HEK293 (cell line): ENCODE data around the gene SREBF1.

ENCODE experiments used
- KLF10 ChIP-seq: fragments of 450-650 bp; IDR thresholded peaks from 2 replicates; pipeline ENCODE4 v1.5.1; 2018; ENCODE audit warnings: missing biosample characterization, mild to moderate bottlenecking, missing genetic modification characterization
- MYNN ChIP-seq: fragments of 450-650 bp; formaldehyde crosslinking; IDR thresholded peaks from 2 replicates; pipeline ENCODE4 v1.5.1; 2016; ENCODE audit warnings: missing biosample characterization, missing genetic modification characterization, borderline replicate concordance
- OSR2 ChIP-seq: fragments of 450-650 bp; formaldehyde crosslinking; IDR thresholded peaks from 2 replicates; pipeline ENCODE4 v1.5.1; 2016; ENCODE audit warnings: missing biosample characterization, missing genetic modification characterization
- PRDM1 ChIP-seq: fragments of 450-650 bp; formaldehyde crosslinking; IDR thresholded peaks from 2 replicates; pipeline ENCODE4; 2016; ENCODE audit warnings: missing biosample characterization, missing genetic modification characterization
- SCRT2 ChIP-seq: fragments of 450-650 bp; formaldehyde crosslinking; IDR thresholded peaks from 2 replicates; pipeline ENCODE4 v1.5.1; 2016; ENCODE audit warnings: missing biosample characterization, missing genetic modification characterization
- ZFP37 ChIP-seq: fragments of 450-650 bp; formaldehyde crosslinking; IDR thresholded peaks from 2 replicates; pipeline ENCODE4 v1.5.1; 2016; ENCODE audit warnings: missing biosample characterization, missing genetic modification characterization
- ZNF211 ChIP-seq: fragments of 450-650 bp; formaldehyde crosslinking; IDR thresholded peaks from 2 replicates; pipeline ENCODE4 v1.5.1; 2016; ENCODE audit warnings: low read depth, missing biosample characterization, missing genetic modification characterization
- ZNF214 ChIP-seq: fragments of 450-650 bp; formaldehyde crosslinking; IDR thresholded peaks from 2 replicates; pipeline ENCODE4 v1.5.1; 2017; ENCODE audit warnings: missing biosample characterization, mild to moderate bottlenecking, missing genetic modification characterization, borderline replicate concordance
- ZNF248 ChIP-seq: fragments of 450-650 bp; formaldehyde crosslinking; IDR thresholded peaks from 2 replicates; pipeline ENCODE4 v1.5.1; 2017; ENCODE audit warnings: missing biosample characterization, missing genetic modification characterization
- ZNF302 ChIP-seq: fragments of 450-650 bp; formaldehyde crosslinking; IDR thresholded peaks from 2 replicates; pipeline ENCODE4 v1.5.1; 2016; ENCODE audit warnings: missing biosample characterization, missing genetic modification characterization, low read depth
- ZNF514 ChIP-seq: fragments of 450-650 bp; formaldehyde crosslinking; IDR thresholded peaks from 2 replicates; pipeline ENCODE4 v1.5.1; 2016; ENCODE audit warnings: missing biosample characterization, missing genetic modification characterization
- ZNF544 ChIP-seq: fragments of 450-650 bp; formaldehyde crosslinking; IDR thresholded peaks from 2 replicates; pipeline ENCODE4 v1.5.0; 2017; ENCODE audit warnings: missing biosample characterization, missing genetic modification characterization
- ZNF558 ChIP-seq: fragments of 450-650 bp; formaldehyde crosslinking; IDR thresholded peaks from 2 replicates; pipeline ENCODE4 v1.5.1; 2016; ENCODE audit warnings: missing biosample characterization, missing genetic modification characterization
- ZNF571 ChIP-seq: fragments of 450-650 bp; formaldehyde crosslinking; IDR thresholded peaks from 2 replicates; pipeline ENCODE4 v1.5.0; 2017; ENCODE audit warnings: missing biosample characterization, missing genetic modification characterization
- ZNF629 ChIP-seq: fragments of 450-650 bp; formaldehyde crosslinking; IDR thresholded peaks from 2 replicates; pipeline ENCODE4 v1.5.1; 2017; ENCODE audit warnings: missing biosample characterization, missing genetic modification characterization
- ZNF660 ChIP-seq: fragments of 450-650 bp; IDR thresholded peaks from 2 replicates; pipeline ENCODE4 v1.5.1; 2018; ENCODE audit warnings: missing biosample characterization, mild to moderate bottlenecking, missing genetic modification characterization
- ZNF664 ChIP-seq: fragments of 450-650 bp; formaldehyde crosslinking; IDR thresholded peaks from 2 replicates; pipeline ENCODE4 v1.5.1; 2016; ENCODE audit warnings: missing biosample characterization, missing genetic modification characterization
- ZNF768 ChIP-seq: fragments of 450-650 bp; formaldehyde crosslinking; IDR thresholded peaks from 2 replicates; pipeline ENCODE4 v1.5.1; 2018; ENCODE audit warnings: missing biosample characterization, mild to moderate bottlenecking, missing genetic modification characterization
- ZNF777 ChIP-seq: fragments of 450-650 bp; formaldehyde crosslinking; IDR thresholded peaks from 2 replicates; pipeline ENCODE4 v1.5.1; 2017; ENCODE audit warnings: missing biosample characterization, missing genetic modification characterization, borderline replicate concordance
- ZNF830 ChIP-seq: fragments of 450-650 bp; IDR thresholded peaks from 2 replicates; pipeline ENCODE4 v1.5.0; 2018; ENCODE audit warnings: missing biosample characterization, missing genetic modification characterization, low read depth, mild to moderate bottlenecking, moderate library complexity
- ZSCAN16 ChIP-seq: fragments of 450-650 bp; formaldehyde crosslinking; IDR thresholded peaks from 2 replicates; pipeline ENCODE4 v1.5.1; 2016; ENCODE audit warnings: missing biosample characterization, missing genetic modification characterization
- TF ChIP-seq, protein P1 (sequence below): fragments of 450-650 bp; formaldehyde crosslinking; IDR thresholded peaks from 2 replicates; pipeline ENCODE4 v1.5.1; 2016; ENCODE audit warnings: missing biosample characterization, missing genetic modification characterization, borderline replicate concordance
- TF ChIP-seq, protein P2 (sequence below): fragments of 450-650 bp; IDR thresholded peaks from 2 replicates; pipeline ENCODE4 v1.5.1; 2018; ENCODE audit warnings: missing biosample characterization, missing genetic modification characterization
- TF ChIP-seq, protein P3 (sequence below): fragments of 450-650 bp; formaldehyde crosslinking; IDR thresholded peaks from 2 replicates; pipeline ENCODE4 v1.5.1; 2017; ENCODE audit warnings: missing biosample characterization, missing genetic modification characterization
- TF ChIP-seq, protein P4 (sequence below): fragments of 450-650 bp; formaldehyde crosslinking; IDR thresholded peaks from 2 replicates; pipeline ENCODE4 v1.5.0; 2017; ENCODE audit warnings: missing biosample characterization, missing genetic modification characterization, borderline replicate concordance
- TF ChIP-seq, protein P5 (sequence below): fragments of 450-650 bp; formaldehyde crosslinking; IDR thresholded peaks from 2 replicates; pipeline ENCODE4 v1.5.1; 2017; ENCODE audit warnings: missing biosample characterization, missing genetic modification characterization
- TF ChIP-seq, protein P6 (sequence below): fragments of 450-650 bp; formaldehyde crosslinking; IDR thresholded peaks from 2 replicates; pipeline ENCODE4 v1.5.1; 2016; ENCODE audit warnings: missing biosample characterization, missing genetic modification characterization
- TF ChIP-seq, protein P7 (sequence below): fragments of 450-650 bp; formaldehyde crosslinking; IDR thresholded peaks from 2 replicates; pipeline ENCODE4 v1.5.1; 2016; ENCODE audit warnings: missing biosample characterization, missing genetic modification characterization

SREBF1 gene

DNA sequence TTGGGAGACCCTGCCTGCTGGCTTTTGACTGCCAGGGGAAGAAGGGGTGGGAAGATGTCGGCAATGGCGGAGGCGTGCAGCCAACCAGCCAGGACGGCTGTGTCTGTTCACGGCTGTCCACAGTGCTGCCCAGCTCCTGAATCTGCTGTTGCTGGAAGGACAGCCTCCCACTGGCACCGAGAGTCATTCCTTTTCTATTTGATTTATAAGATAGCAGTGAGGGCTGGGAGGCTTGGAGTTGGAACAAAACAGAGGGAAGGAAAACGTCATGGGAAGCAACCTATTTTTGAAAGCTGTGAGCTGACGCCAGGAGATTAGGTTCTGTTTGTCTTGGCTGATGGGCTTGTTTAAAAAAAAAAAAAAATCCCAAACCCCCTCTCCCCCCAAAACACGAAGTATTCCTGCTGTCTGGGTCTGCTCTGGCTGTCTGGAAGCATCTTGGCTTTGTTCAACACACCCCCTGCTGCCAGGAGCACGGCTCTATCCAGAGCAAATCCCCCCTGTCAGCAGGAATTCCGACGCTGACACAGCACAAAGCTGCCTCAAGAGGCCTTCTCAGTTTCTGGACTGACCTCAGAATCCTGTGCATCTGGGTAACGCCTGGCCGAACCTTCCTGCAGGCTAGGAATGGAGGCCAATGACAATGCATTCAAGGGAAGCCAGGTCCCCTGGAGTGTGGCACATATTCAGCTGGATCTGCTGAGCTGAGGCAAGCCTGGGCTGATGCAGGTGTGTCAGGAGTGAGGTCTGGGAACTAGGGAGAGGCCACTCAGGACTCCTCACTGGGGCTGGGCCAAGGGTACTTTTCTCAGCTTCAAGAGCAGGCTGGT lies 41.0 kb upstream of the SREBF1 start (continued):
- TF ChIP-seq ZNF664 = no peak
- TF ChIP-seq ZNF302 (tag by site-specific recombination) = no peak
- TF ChIP-seq, protein P1, sequence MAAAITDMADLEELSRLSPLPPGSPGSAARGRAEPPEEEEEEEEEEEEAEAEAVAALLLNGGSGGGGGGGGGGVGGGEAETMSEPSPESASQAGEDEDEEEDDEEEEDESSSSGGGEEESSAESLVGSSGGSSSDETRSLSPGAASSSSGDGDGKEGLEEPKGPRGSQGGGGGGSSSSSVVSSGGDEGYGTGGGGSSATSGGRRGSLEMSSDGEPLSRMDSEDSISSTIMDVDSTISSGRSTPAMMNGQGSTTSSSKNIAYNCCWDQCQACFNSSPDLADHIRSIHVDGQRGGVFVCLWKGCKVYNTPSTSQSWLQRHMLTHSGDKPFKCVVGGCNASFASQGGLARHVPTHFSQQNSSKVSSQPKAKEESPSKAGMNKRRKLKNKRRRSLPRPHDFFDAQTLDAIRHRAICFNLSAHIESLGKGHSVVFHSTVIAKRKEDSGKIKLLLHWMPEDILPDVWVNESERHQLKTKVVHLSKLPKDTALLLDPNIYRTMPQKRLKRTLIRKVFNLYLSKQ (tag by site-specific recombination) = no peak
- no peak for TF ChIP-seq MYNN (tag by site-specific recombination)
- TF ChIP-seq, protein P2, sequence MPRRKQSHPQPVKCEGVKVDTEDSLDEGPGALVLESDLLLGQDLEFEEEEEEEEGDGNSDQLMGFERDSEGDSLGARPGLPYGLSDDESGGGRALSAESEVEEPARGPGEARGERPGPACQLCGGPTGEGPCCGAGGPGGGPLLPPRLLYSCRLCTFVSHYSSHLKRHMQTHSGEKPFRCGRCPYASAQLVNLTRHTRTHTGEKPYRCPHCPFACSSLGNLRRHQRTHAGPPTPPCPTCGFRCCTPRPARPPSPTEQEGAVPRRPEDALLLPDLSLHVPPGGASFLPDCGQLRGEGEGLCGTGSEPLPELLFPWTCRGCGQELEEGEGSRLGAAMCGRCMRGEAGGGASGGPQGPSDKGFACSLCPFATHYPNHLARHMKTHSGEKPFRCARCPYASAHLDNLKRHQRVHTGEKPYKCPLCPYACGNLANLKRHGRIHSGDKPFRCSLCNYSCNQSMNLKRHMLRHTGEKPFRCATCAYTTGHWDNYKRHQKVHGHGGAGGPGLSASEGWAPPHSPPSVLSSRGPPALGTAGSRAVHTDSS (tag by site-specific recombination) = no peak
- TF ChIP-seq ZNF571 (tag by site-specific recombination) = no peak
- no peak for TF ChIP-seq ZNF514 (tag by site-specific recombination)
- no peak for TF ChIP-seq ZNF248 (tag by site-specific recombination)
- TF ChIP-seq ZNF544 (tag by site-specific recombination) = no peak
- TF ChIP-seq ZNF830 (tag by site-specific recombination) = no peak
- 0 out of 2 replicates have a peak, but pooled peaks have one; percentile 14 for TF ChIP-seq OSR2 (tag by site-specific recombination)
- TF ChIP-seq, protein P3, sequence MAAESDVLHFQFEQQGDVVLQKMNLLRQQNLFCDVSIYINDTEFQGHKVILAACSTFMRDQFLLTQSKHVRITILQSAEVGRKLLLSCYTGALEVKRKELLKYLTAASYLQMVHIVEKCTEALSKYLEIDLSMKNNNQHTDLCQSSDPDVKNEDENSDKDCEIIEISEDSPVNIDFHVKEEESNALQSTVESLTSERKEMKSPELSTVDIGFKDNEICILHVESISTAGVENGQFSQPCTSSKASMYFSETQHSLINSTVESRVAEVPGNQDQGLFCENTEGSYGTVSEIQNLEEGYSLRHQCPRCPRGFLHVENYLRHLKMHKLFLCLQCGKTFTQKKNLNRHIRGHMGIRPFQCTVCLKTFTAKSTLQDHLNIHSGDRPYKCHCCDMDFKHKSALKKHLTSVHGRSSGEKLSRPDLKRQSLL (tag by site-specific recombination) = no peak
- no peak for TF ChIP-seq SCRT2
- TF ChIP-seq, protein P4, sequence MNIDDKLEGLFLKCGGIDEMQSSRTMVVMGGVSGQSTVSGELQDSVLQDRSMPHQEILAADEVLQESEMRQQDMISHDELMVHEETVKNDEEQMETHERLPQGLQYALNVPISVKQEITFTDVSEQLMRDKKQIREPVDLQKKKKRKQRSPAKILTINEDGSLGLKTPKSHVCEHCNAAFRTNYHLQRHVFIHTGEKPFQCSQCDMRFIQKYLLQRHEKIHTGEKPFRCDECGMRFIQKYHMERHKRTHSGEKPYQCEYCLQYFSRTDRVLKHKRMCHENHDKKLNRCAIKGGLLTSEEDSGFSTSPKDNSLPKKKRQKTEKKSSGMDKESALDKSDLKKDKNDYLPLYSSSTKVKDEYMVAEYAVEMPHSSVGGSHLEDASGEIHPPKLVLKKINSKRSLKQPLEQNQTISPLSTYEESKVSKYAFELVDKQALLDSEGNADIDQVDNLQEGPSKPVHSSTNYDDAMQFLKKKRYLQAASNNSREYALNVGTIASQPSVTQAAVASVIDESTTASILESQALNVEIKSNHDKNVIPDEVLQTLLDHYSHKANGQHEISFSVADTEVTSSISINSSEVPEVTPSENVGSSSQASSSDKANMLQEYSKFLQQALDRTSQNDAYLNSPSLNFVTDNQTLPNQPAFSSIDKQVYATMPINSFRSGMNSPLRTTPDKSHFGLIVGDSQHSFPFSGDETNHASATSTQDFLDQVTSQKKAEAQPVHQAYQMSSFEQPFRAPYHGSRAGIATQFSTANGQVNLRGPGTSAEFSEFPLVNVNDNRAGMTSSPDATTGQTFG (tag by site-specific recombination) = no peak
- no peak for TF ChIP-seq ZNF660 (tag by site-specific recombination)
- no peak for TF ChIP-seq ZFP37 (tag by site-specific recombination)
- TF ChIP-seq ZNF558 (tag by site-specific recombination) = no peak
- no peak for TF ChIP-seq ZSCAN16 (tag by site-specific recombination)
- TF ChIP-seq ZNF214 (tag by site-specific recombination) = no peak
- TF ChIP-seq, protein P5, sequence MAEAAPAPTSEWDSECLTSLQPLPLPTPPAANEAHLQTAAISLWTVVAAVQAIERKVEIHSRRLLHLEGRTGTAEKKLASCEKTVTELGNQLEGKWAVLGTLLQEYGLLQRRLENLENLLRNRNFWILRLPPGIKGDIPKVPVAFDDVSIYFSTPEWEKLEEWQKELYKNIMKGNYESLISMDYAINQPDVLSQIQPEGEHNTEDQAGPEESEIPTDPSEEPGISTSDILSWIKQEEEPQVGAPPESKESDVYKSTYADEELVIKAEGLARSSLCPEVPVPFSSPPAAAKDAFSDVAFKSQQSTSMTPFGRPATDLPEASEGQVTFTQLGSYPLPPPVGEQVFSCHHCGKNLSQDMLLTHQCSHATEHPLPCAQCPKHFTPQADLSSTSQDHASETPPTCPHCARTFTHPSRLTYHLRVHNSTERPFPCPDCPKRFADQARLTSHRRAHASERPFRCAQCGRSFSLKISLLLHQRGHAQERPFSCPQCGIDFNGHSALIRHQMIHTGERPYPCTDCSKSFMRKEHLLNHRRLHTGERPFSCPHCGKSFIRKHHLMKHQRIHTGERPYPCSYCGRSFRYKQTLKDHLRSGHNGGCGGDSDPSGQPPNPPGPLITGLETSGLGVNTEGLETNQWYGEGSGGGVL = peak; percentile 32; the same call in 1 of the 2 replicates
- no peak for TF ChIP-seq PRDM1
- TF ChIP-seq, protein P6, sequence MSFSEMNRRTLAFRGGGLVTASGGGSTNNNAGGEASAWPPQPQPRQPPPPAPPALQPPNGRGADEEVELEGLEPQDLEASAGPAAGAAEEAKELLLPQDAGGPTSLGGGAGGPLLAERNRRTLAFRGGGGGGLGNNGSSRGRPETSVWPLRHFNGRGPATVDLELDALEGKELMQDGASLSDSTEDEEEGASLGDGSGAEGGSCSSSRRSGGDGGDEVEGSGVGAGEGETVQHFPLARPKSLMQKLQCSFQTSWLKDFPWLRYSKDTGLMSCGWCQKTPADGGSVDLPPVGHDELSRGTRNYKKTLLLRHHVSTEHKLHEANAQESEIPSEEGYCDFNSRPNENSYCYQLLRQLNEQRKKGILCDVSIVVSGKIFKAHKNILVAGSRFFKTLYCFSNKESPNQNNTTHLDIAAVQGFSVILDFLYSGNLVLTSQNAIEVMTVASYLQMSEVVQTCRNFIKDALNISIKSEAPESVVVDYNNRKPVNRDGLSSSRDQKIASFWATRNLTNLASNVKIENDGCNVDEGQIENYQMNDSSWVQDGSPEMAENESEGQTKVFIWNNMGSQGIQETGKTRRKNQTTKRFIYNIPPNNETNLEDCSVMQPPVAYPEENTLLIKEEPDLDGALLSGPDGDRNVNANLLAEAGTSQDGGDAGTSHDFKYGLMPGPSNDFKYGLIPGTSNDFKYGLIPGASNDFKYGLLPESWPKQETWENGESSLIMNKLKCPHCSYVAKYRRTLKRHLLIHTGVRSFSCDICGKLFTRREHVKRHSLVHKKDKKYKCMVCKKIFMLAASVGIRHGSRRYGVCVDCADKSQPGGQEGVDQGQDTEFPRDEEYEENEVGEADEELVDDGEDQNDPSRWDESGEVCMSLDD (tag by site-specific recombination) = no peak
- TF ChIP-seq, protein P7, sequence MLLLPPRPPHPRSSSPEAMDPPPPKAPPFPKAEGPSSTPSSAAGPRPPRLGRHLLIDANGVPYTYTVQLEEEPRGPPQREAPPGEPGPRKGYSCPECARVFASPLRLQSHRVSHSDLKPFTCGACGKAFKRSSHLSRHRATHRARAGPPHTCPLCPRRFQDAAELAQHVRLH (tag by site-specific recombination) = no peak
- 0 out of 2 replicates have a peak, but pooled peaks have one; percentile 35 for TF ChIP-seq KLF10
- peak; percentile 85 for TF ChIP-seq ZNF629
- TF ChIP-seq ZNF768 = no peak
- no peak for TF ChIP-seq ZNF777
- TF ChIP-seq ZNF211 (tag by site-specific recombination) = no peak
